Measurements from ENCODE around the gene DNAJC3.
"Not testable (repeated sequence)": the region's sequence is repeated elsewhere in the genome, so short reads cannot be mapped to it uniquely, and the experiment has no call there.

DNAJC3 gene

GRCh38 chr13:95728957-95729356, 52.0 kb downstream of the DNAJC3 start:
- no peak for DNase-seq (ENCODE audit: low read depth, low spot score)
- TF ChIP-seq CTCF (IDR thresholded peaks at IDR 0.05; ENCODE audit: insufficient read depth, low read length, missing control alignments), result no peak
- no peak overlapping the region for H3K4me3 ChIP-seq (ENCODE audit: low read depth, low read length)
- ChIA-PET POLR2A (no interaction called here), CTCF (no interaction called here)

- ChIA-PET POLR2A (no interaction called here), CTCF (no interaction called here)
- DNase-seq (ENCODE audit: low read depth, low spot score), result no peak
- TF ChIP-seq CTCF (IDR thresholded peaks at IDR 0.05; ENCODE audit: insufficient read depth, low read length, missing control alignments), result no peak
- no peak overlapping the region for H3K4me3 ChIP-seq (ENCODE audit: low read depth, low read length)
These were observed 57.2 kb downstream of the DNAJC3 start for GRCh38 chr13:95734124-95734523.

- POLR2A ChIA-PET; DNase-seq (ENCODE audit: low read depth, low spot score); CTCF ChIA-PET; H3K4me3 ChIP-seq (ENCODE audit: low read depth, low read length): not testable (repeated sequence)
These were observed 63.4 kb downstream of the DNAJC3 start for GRCh38 chr13:95740071-95740978.

GRCh38 chr13:95740979-95741320, 64.0 kb downstream of the DNAJC3 start:
- DNase-seq (ENCODE audit: low read depth, low spot score), result no peak
- CTCF ChIA-PET, result no interaction called here
- POLR2A ChIA-PET, result no interaction called here
- no peak overlapping the region for H3K4me3 ChIP-seq (ENCODE audit: low read depth, low read length)
- no peak for TF ChIP-seq CTCF (IDR thresholded peaks at IDR 0.05; ENCODE audit: insufficient read depth, low read length, missing control alignments)

- no peak for DNase-seq (ENCODE audit: low read depth, low spot score)
- no peak for TF ChIP-seq CTCF (IDR thresholded peaks at IDR 0.05; ENCODE audit: insufficient read depth, low read length, missing control alignments)
- H3K4me3 ChIP-seq (ENCODE audit: low read depth, low read length), result no peak overlapping the region
- POLR2A ChIA-PET, result no interaction called here
- CTCF ChIA-PET, result no interaction called here
These were observed 64.9 kb downstream of the DNAJC3 start for GRCh38 chr13:95741584-95742563.

- DNase-seq (ENCODE audit: low read depth, low spot score), result no peak
- ChIA-PET CTCF (no interaction called here), POLR2A (no interaction called here)
- no peak overlapping the region for H3K4me3 ChIP-seq (ENCODE audit: low read depth, low read length)
- no peak for TF ChIP-seq CTCF (IDR thresholded peaks at IDR 0.05; ENCODE audit: insufficient read depth, low read length, missing control alignments)
These were observed 66.3 kb downstream of the DNAJC3 start for GRCh38 chr13:95743192-95743591.

All from AG04449 (cell line).